D721Med (cell line): ENCODE results near the gene AIFM3.
"Not testable (repeated sequence)": the region's sequence is repeated elsewhere in the genome, so short reads cannot be mapped to it uniquely, and the experiment has no call there.

Experiments
- DNase-seq: peaks from one replicate; pipeline ENCODE4 v3.0.0; 2011; ENCODE audit warnings: low spot score; ENCODE audit not compliant: insufficient read length
- FAIRE-seq: peaks from 2 replicates; lab custom pipeline; 2011; peaks lifted over from hg19 to GRCh38; lab: Jason Lieb, UNC
- TF ChIP-seq, protein P1 (sequence below): IDR thresholded peaks from 2 replicates; pipeline ENCODE4 v1.5.1; 2012; ENCODE audit warnings: mild to moderate bottlenecking, control low read depth; ENCODE audit not compliant: insufficient read depth; ENCODE audit errors: missing control alignments

The AIFM3 gene

DNA sequence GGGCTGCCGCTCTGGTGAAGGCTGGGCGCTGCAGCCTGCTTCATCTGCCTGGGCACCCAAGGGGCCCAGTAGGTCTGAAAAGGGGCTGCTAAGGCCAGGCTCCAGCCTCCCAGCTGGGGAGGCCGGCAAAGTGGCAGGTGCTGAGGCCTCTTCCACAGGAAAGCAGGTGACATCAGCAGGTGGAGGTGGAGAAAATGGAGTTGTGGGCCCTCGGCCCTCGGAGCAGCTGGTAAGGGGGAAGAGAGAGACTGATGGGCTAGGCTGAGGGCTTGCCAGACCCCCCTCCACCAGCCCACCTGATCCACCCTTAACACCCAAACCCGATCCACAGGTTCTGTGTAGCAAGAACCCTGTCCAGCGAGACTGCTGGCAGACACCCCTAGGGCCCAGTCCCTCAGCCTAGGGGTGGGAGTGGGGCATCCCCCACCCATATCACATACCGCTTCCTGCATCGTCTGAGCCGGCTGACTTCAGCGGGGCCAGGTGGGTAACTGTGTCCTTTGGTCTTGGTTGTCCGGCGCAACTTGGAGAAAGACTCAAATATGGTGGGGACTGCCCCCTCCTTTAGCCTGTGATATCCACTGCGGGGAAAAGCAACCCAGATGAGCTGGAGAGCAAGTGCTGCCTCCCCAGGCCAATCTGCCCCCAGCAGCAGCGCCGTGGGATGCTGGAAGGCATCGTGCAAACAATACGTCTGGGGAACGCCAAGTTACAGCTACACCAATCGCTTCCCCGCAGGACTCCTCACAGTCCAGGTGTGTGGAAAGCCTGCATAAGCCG is 33.3 kb downstream of the AIFM3 start:
- DNase-seq (no peak), FAIRE-seq (no peak)

GRCh38 chr22:21000987-21001600 is 34.0 kb downstream of the AIFM3 start:
- no peak for DNase-seq
- TF ChIP-seq, protein P1, sequence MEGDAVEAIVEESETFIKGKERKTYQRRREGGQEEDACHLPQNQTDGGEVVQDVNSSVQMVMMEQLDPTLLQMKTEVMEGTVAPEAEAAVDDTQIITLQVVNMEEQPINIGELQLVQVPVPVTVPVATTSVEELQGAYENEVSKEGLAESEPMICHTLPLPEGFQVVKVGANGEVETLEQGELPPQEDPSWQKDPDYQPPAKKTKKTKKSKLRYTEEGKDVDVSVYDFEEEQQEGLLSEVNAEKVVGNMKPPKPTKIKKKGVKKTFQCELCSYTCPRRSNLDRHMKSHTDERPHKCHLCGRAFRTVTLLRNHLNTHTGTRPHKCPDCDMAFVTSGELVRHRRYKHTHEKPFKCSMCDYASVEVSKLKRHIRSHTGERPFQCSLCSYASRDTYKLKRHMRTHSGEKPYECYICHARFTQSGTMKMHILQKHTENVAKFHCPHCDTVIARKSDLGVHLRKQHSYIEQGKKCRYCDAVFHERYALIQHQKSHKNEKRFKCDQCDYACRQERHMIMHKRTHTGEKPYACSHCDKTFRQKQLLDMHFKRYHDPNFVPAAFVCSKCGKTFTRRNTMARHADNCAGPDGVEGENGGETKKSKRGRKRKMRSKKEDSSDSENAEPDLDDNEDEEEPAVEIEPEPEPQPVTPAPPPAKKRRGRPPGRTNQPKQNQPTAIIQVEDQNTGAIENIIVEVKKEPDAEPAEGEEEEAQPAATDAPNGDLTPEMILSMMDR: no peak
- no peak for FAIRE-seq

More for the DNA sequence above, 33.3 kb downstream of the AIFM3 start:
- TF ChIP-seq, protein P1: no peak

- TF ChIP-seq, protein P1: no peak
- peak; percentile 76 for DNase-seq
- no peak for FAIRE-seq
These were observed 34.7 kb downstream of the AIFM3 start, which contains the start of gene THAP7 for GRCh38 chr22:21001601-21002325. Gene THAP7, minus strand, starts transcription at chr22:21002118. Its CDS starts 207 bp downstream, at chr22:21001911.

- no peak for DNase-seq
- FAIRE-seq: no peak
- TF ChIP-seq, protein P1: no peak
These were observed 36.7 kb downstream of the AIFM3 start for GRCh38 chr22:21003782-21004181.

DNA sequence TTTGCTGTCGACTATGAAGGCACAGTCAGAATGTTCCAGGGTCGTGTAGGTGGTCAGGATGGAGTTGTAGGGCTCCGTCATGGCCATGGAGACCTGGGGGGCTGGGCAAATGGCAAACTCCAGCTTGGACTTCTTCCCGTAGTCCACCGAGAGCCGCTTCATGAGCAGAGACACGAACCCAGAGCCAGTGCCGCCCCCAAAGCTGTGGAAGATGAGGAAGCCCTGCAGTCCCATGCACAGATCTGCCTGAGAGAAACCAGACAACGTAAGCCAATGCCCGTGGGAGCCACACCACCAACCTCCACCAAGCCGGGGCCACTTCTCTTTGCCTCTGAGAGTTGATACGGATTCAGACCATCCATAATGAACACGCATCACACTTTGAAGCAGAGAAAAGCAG is 42.2 kb downstream of the AIFM3 start:
- not testable (repeated sequence) for FAIRE-seq, DNase-seq

DNA sequence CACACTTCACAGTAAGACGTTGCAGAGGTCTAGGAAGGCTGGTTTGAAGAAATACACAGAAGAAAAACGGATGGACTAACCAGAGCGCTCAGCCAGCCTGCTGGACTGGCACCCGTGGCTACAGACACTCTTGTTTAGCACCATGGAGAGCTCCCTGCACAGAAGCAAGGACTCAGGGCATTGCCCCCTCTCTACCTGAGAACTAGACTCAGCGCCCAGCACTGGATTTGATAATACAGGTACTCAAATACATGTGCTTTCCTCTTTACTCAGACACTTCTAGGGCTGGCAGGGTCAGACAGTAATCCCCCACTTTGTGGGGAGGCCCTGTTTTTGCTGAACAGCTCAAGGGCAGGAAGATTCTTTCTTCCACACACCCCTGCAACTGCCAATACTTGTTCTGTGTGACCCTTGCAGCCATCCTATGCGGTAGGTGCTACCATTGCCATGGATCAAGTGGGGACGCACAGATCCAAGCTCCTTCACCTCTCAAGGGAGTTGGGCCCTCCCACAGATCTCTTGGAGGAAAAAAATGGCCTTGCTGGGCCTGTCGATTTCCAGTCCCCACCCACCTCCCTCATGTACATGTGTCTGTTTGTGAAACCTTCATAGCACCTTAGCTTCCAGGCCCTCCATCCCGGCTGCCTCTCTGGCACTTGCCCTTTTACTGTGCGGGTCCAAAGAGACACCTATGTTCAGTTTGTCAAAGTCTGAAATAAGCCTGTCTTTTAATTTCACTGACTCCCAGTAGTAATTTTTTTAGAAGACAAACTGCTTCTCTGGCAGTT is 42.8 kb downstream of the AIFM3 start:
- TF ChIP-seq, protein P1: no peak
- DNase-seq (no peak), FAIRE-seq (no peak)
